ENCODE data around the gene SAMD13. TPM values are rescaled to one million over a fixed set of nuclear protein-coding genes. Genes with fewer than 3 reads are reported as not detected.

Gene SAMD13
- 1 to 10 TPM in 2 of 7 donors, under 1 TPM in 3, not detected in 2; 0.24 to 2.0 (median 0.62) TPM for total RNA-seq
- 1 to 10 TPM in 1 of 2 donors, under 1 TPM in 1; 0.63 to 2.9 TPM for polyA plus RNA-seq
- long read RNA-seq, donor 1 = 0 reads
- long read RNA-seq, donor 2, partial matches to known transcripts = 0 of 1 reads
- long read RNA-seq, donor 2, other reads (novel, unspliced or antisense) = 0 of 1 reads
- long read RNA-seq, donor 3, partial matches to known transcripts = 0 of 2 reads
- long read RNA-seq, donor 3, other reads (novel, unspliced or antisense) = 1 of 2 reads

GRCh38 chr1:84301004-84301784 is at the start of gene SAMD13:
Gene SAMD13, plus strand, starts transcription at chr1:84301708. Its CDS starts 1,527 bp downstream, at chr1:84303235.
- no peak within 1 kb of the TSS for H3K27ac ChIP-seq
- H3K4me1 ChIP-seq (ENCODE audit: insufficient read depth) = peaks cover 2% of the 10 kb centered on the region
- peak in 3 of 5 donors; percentile 15 to 46 (median 39) for DNase-seq
- TF ChIP-seq CTCF (IDR thresholded peaks at IDR 0.05) (no peak), POLR2A (IDR thresholded peaks at IDR 0.05) (no peak), EP300 (IDR thresholded peaks at IDR 0.05) (no peak)
- 1 to 4% (median 3%) methylated on average over 5 of the region's 5 CpGs for WGBS, 3 donors
- H3K27me3 ChIP-seq = no peaks in the 10 kb centered on the region
- no peaks in the 10 kb centered on the region for H3K9me3 ChIP-seq
- intact Hi-C loops (cut with DNase I) = no loop called here
- H3K4me3 ChIP-seq = peak within 1 kb of the TSS; percentile 14
- no peaks in the 10 kb centered on the region for H3K36me3 ChIP-seq

- Histone ChIP-seq H3K36me3 (no peaks in the 10 kb centered on the region), H3K27me3 (no peaks in the 10 kb centered on the region), H3K4me1 (ENCODE audit: insufficient read depth) (no peaks in the 10 kb centered on the region), H3K9me3 (no peaks in the 10 kb centered on the region), H3K27ac (no peak overlapping the region), H3K4me3 (no peak overlapping the region)
- WGBS, 3 donors = 77 to 85% (median 83%) methylated on average over 2 of the region's 2 CpGs
- intact Hi-C loops (cut with DNase I) = loop anchor here in 1 of 4 donors (5.0 kb wide), 1 partner anchor 1861 kb away; no protein-coding TSS in a partner anchor
- TF ChIP-seq POLR2A (IDR thresholded peaks at IDR 0.05) (no peak), EP300 (IDR thresholded peaks at IDR 0.05) (no peak), CTCF (IDR thresholded peaks at IDR 0.05) (no peak)
- DNase-seq = no peak
Observed at GRCh38 chr1:84253036-84253435, 48.5 kb upstream of the SAMD13 start.

- WGBS, 3 donors = 55 to 65% (median 63%) methylated on average over 4 of the region's 4 CpGs
Observed at GRCh38 chr1:84253891-84254290, 47.6 kb upstream of the SAMD13 start.

More at GRCh38 chr1:84253891-84254290, 47.6 kb upstream of the SAMD13 start:
- Histone ChIP-seq H3K27me3 (no peaks in the 10 kb centered on the region), H3K36me3 (no peaks in the 10 kb centered on the region), H3K9me3 (no peaks in the 10 kb centered on the region), H3K27ac (no peak overlapping the region), H3K4me1 (ENCODE audit: insufficient read depth) (no peaks in the 10 kb centered on the region), H3K4me3 (no peak overlapping the region)
- DNase-seq = no peak
- intact Hi-C loops (cut with DNase I) = loop anchor here in 1 of 4 donors (5.0 kb wide), 1 partner anchor 1862 kb away; no protein-coding TSS in a partner anchor
- no peak for TF ChIP-seq POLR2A (IDR thresholded peaks at IDR 0.05)
- TF ChIP-seq CTCF (IDR thresholded peaks at IDR 0.05) = no peak
- no peak for TF ChIP-seq EP300 (IDR thresholded peaks at IDR 0.05)
